ENCODE results near the gene COPS4. TPM values are rescaled to one million over a fixed set of nuclear protein-coding genes. Genes with fewer than 3 reads are reported as not detected.

The COPS4 gene
- total and polyA plus RNA-seq, 10 of the 15 experiments (the other 5 are each of a cell fraction or from before 2014, with no cell fraction given), result 34.2 to 159 (median 66.7) TPM

GRCh38 chr4:83043801-83044407 lies 8.9 kb downstream of the COPS4 start (continued):
- TF ChIP-seq PKNOX1 (IDR thresholded peaks at IDR 0.05) (no peak), LARP7 (IDR thresholded peaks at IDR 0.05) (no peak)

GRCh38 chr4:83046693-83047473 lies 11.9 kb downstream of the COPS4 start:
- FAIRE-seq (no peak), ATAC-seq (no peak), DNase-seq (ENCODE audit: low read depth, low spot score) (no peak)
- no peak overlapping the region for H2AFZ ChIP-seq (ENCODE audit: control insufficient read depth, low read depth, low read length)
- no peaks in the 10 kb centered on the region; the same call in 2 of the 3 replicates for H3K9me3 ChIP-seq (replicated peaks; ENCODE audit: control insufficient read depth, insufficient read depth, low read length)
- no peak overlapping the region for H3K9ac ChIP-seq (ENCODE audit: control insufficient read depth, insufficient read depth, low read length)
- CTCF ChIA-PET, result interaction anchor here (1.4 to 1.7 kb wide), 3 partner anchors 10 to 238 kb away, joined by 3 to 6 read pairs (median 4); partner anchors contain the start of gene COQ2
- no peak overlapping the region for H3K4me3 ChIP-seq
- RAD21 ChIA-PET (ENCODE audit: unreplicated experiment), result interaction anchor here (0.6 to 2.5 kb wide), 4 partner anchors 12 to 238 kb away, joined by 3 to 7 read pairs (median 4); partner anchors contain the start of genes COPS4 and COQ2
- H3K79me2 ChIP-seq (ENCODE audit: control insufficient read depth, insufficient read depth, low read length), result peaks cover 3% of the 10 kb centered on the region
- POLR2A ChIA-PET, result no interaction called here
- no peak overlapping the region for H3K27ac ChIP-seq (ENCODE audit: control insufficient read depth, insufficient read depth)
- intact Hi-C loops (cut with micrococcal nuclease; ENCODE audit: unreplicated experiment) (no loop called here), in situ Hi-C loops (cut with MboI) (no loop called here)
- 97% methylated on average over 8 of the region's 8 CpGs for WGBS (ENCODE audit: insufficient coverage, insufficient replicate concordance, low lambda C conversion rate, missing lambda C conversion rate)
- SMC1A ChIA-PET (ENCODE audit: uncharacterized antibody, unreplicated experiment), result interaction anchor here (0.6 to 1.6 kb wide), 4 partner anchors 9 to 57 kb away, joined by 3 to 6 read pairs (median 4); partner anchors contain the start of gene COPS4
- peaks cover 2% of the 10 kb centered on the region; the same call in 1 of the 2 replicates for H3K4me1 ChIP-seq (ENCODE audit: control insufficient read depth, insufficient read depth, low read length)
- TF ChIP-seq SIN3A (IDR thresholded peaks at IDR 0.05; ENCODE audit: low read depth, low read length), result no peak
- TF ChIP-seq TAF1 (IDR thresholded peaks at IDR 0.05; ENCODE audit: borderline replicate concordance, low read depth, low read length), result no peak
- TF ChIP-seq ELK1 (IDR thresholded peaks at IDR 0.05; ENCODE audit: low read depth, low read length), result no peak
- TF ChIP-seq BCL3 (IDR thresholded peaks at IDR 0.05; ENCODE audit: borderline replicate concordance, insufficient read depth, low read depth, low read length, poor library complexity, severe bottlenecking), result no peak
- no peak for TF ChIP-seq KDM1A (IDR thresholded peaks at IDR 0.05; ENCODE audit: borderline replicate concordance)
- TF ChIP-seq STAT1 (conservative IDR thresholded peaks at IDR 0.05), result no peak
- TF ChIP-seq IRF3 (IDR thresholded peaks at IDR 0.05), result no peak
- no peak for TF ChIP-seq HDAC2 (IDR thresholded peaks at IDR 0.05)
- TF ChIP-seq STAT3 (IDR thresholded peaks at IDR 0.05; ENCODE audit: low read depth, low read length), result no peak
- TF ChIP-seq POU2F2 (IDR thresholded peaks at IDR 0.05; ENCODE audit: borderline replicate concordance, low read depth, low read length), result no peak
- no peak for TF ChIP-seq TBL1XR1 (IDR thresholded peaks at IDR 0.05; ENCODE audit: low read depth, low read length)
- no peak overlapping the region for H3K4me2 ChIP-seq (ENCODE audit: control insufficient read depth, insufficient read depth)
- H3K27me3 ChIP-seq (replicated peaks in 1 of 2; ENCODE audit: control insufficient read depth in 2 of 2, insufficient read depth in 2 of 2, low read length in 1 of 2), result no peaks in the 10 kb centered on the region
- H3K36me3 ChIP-seq (ENCODE audit: control insufficient read depth in 2 of 2, insufficient read depth in 2 of 2, low read length in 1 of 2), result peaks cover 0 to 3% of the 10 kb centered on the region in 2 experiments; a peak in 2 of 4 replicates
- no TSS peak for BruUV-seq (replicated peaks)
- H4K20me1 ChIP-seq (ENCODE audit: control insufficient read depth, insufficient read depth), result no peaks in the 10 kb centered on the region

All from GM12878 (cell line).